Activated CD8-positive, alpha-beta memory T cell treated with anti-CD3 and anti-CD28 coated beads for 1 hour (primary cell): ENCODE results near the gene FMO5.
"Not testable (repeated sequence)": the region's sequence is repeated elsewhere in the genome, so short reads cannot be mapped to it uniquely, and the experiment has no call there.

Source experiments
- DNase-seq, 2 donors: peaks; one replicate each; pipeline ENCODE4 v3.0.0-alpha.2; 2020; ENCODE audit warnings: low read depth in 1 of 2; ENCODE audit errors: extremely low read depth in 1 of 2

Gene FMO5

GRCh38 chr1:147209825-147210821 is 15.0 kb downstream of the FMO5 start:
- no peak for DNase-seq

- DNase-seq = no peak
Measured at GRCh38 chr1:147208619-147209018, 16.5 kb downstream of the FMO5 start.

GRCh38 chr1:147207192-147207591 is 17.9 kb downstream of the FMO5 start:
- no peak for DNase-seq

GRCh38 chr1:147204080-147204479 is 21.1 kb downstream of the FMO5 start:
- no peak for DNase-seq

GRCh38 chr1:147202576-147202975 is 22.6 kb downstream of the FMO5 start:
- no peak for DNase-seq

GRCh38 chr1:147201786-147202185 is 23.4 kb downstream of the FMO5 start:
- no peak for DNase-seq

- no peak for DNase-seq
Measured at GRCh38 chr1:147201276-147201675, 23.9 kb downstream of the FMO5 start.

- DNase-seq = not testable (repeated sequence)
Measured at GRCh38 chr1:147197324-147197723, 27.8 kb downstream of the FMO5 start.

- no peak for DNase-seq
Measured at GRCh38 chr1:147189514-147189913, 35.6 kb downstream of the FMO5 start.

GRCh38 chr1:147185432-147185831 is 39.7 kb downstream of the FMO5 start:
- no peak for DNase-seq

- DNase-seq = no peak
Measured at GRCh38 chr1:147177611-147178380, 47.3 kb downstream of the FMO5 start.

GRCh38 chr1:147172168-147173016 is 52.7 kb downstream of the FMO5 start, which contains the start of gene PRKAB2:
TSS of gene PRKAB2 (minus strand) at chr1:147172470. CDS start at chr1:147172144, 326 bp downstream.
- DNase-seq = peak; percentile 66 to 84

- no peak for DNase-seq
Measured at GRCh38 chr1:147171399-147172167, 53.6 kb downstream of the FMO5 start.

- no peak for DNase-seq
Measured at GRCh38 chr1:147169840-147170674, 55.1 kb downstream of the FMO5 start.

GRCh38 chr1:147169171-147169570 is 56.0 kb downstream of the FMO5 start:
- no peak for DNase-seq

- DNase-seq = no peak
Measured at GRCh38 chr1:147168626-147169058, 56.5 kb downstream of the FMO5 start.

- no peak for DNase-seq
Measured at GRCh38 chr1:147167365-147167764, 57.8 kb downstream of the FMO5 start.

- DNase-seq = no peak
Measured at GRCh38 chr1:147163019-147163418, 62.1 kb downstream of the FMO5 start.

- DNase-seq = no peak
Measured at GRCh38 chr1:147162093-147162492, 63.0 kb downstream of the FMO5 start.
